Suprapubic skin (tissue), 4 donors: ENCODE results near the gene SIRT5. TPM values are rescaled to one million over a fixed set of nuclear protein-coding genes. Genes with fewer than 3 reads are reported as not detected.

Experiments
- DNase-seq, 2 donors: peaks; one replicate each; pipeline ENCODE4 v3.0.0-alpha.2; 2019; ENCODE audit warnings: low spot score in 2 of 2
- H3K27ac ChIP-seq: fragments of 200-600 bp; sonication (generic); one replicate; pipeline ENCODE4 v1.5.1; 2019
- H3K27me3 ChIP-seq: fragments of 200-600 bp; sonication (generic); one replicate; pipeline ENCODE4 v1.5.1; 2019
- H3K36me3 ChIP-seq: fragments of 200-600 bp; sonication (generic); one replicate; pipeline ENCODE4 v1.5.1; 2019
- H3K4me1 ChIP-seq: fragments of 200-600 bp; sonication (generic); one replicate; pipeline ENCODE4 v1.5.1; 2019
- H3K4me3 ChIP-seq: fragments of 200-600 bp; sonication (generic); one replicate; pipeline ENCODE4 v1.5.1; 2019; ENCODE audit warnings: mild to moderate bottlenecking
- H3K9me3 ChIP-seq: fragments of 200-600 bp; sonication (generic); one replicate; pipeline ENCODE4 v1.5.1; 2019
- EP300 ChIP-seq: sonication (generic); formaldehyde crosslinking; IDR thresholded peaks from one replicate; pipeline ENCODE4 v1.6.1; 2017; ENCODE audit warnings: antibody characterized with exemption
- POLR2A ChIP-seq, 2 donors: fragments of 450-650 bp; IDR thresholded peaks; one replicate each; pipeline ENCODE4 v1.6.1; 2017; ENCODE audit warnings: antibody characterized with exemption in 2 of 2, mild to moderate bottlenecking in 2 of 2, moderate library complexity in 2 of 2
- POLR2AphosphoS5 ChIP-seq, 3 donors: sonication (generic); formaldehyde crosslinking; IDR thresholded peaks; one replicate each; pipeline ENCODE4 v1.6.1; 2017; ENCODE audit warnings: antibody characterized with exemption in 3 of 3
- WGBS: methylation state at CpG from one replicate; pipeline ENCODE4 v1.1.5; 2018; 5-methylcytosine and 5-hydroxymethylcytosine counted together
- total RNA-seq, 4 donors: library from RNA; depleted of rRNA; stranded (reverse); fragments of >200 nt; gene quantifications; one replicate each; pipeline ENCODE4 v1.1.0, GENCODE V29; 2016
- TF ChIP-seq, protein P1 (sequence below), 2 donors: fragments of 200-600 bp in 1 of 2; fragments of 450-650 bp in 1 of 2; sonication (generic) in 1 of 2; IDR thresholded peaks; one replicate each; pipeline ENCODE4 v1.5.1; 2016 to 2019; ENCODE audit warnings: antibody characterized with exemption in 2 of 2, mild to moderate bottlenecking in 1 of 2, moderate library complexity in 1 of 2

SIRT5 gene
- total RNA-seq, 4 donors from 2014 or later: 5.7 to 17.8 (median 8.7) TPM

DNA sequence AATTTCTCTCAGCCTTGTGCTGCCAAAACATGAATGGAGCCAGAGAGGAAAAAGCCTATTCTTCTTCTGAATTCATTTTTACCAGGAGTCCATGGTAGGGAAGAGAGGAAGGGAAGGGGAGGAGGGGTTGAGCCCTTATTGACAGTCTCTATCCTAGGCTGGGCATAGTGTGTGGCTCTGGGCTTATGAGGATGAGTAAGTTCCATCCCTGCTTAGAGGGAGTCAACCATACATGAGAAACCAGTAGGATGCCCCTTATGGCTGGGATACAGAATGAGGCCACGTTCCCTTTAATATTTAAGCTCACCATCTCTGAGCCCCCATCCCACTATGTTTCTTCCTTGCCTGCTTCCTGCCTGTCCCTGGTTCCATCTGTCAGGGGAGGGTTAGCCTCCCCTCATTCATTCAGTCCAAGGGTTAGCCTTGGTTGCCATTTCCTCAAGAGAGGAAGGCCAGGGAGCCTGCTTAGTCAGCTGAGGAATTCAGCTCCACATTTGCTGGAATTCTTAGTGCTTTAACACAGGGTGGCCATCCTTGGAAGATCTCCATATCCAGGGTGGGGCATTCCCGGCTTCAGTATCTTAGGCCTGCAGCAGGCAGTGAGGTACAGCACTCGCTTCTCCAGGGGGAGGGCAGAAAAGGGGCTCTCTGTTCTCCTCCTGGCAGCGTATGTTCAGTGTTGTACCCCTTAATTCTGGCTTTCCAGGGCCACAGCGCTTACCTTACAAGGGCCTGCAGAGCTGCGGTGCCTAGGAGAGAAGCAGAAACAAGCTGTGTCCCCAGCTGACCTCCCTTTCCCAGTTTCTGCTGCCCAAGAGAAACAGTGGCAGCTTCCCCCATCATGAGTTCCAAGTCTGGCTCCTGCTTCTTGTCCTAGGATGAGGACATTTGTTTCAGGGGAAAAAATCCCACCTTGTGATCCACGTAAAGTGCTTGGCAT, 12.5 kb downstream of the SIRT5 start:
- WGBS: 91% methylated on average over 5 of the region's 7 CpGs

DNA sequence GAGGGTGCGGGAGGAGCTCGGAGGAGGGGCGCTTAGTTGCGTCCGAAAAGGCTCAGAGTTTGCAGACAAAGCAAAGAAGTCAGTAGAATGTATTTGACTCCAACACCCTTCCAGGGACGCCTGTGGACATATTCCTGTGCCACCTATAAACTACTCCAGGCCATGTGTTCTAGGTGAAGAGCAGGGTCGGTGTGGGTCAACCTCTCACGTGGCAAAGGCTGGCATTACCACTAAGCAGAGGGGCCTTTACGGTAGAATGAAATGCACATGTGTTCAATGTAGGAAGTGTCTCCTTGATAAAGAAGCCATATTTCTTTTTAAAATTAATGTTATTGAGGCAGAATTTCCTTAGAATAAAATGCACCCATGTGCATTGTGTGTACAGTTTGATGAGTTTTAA, 15.4 kb downstream of the SIRT5 start:
- WGBS: 90% methylated on average over 9 of the region's 9 CpGs
- Histone ChIP-seq H3K27me3 (no peaks in the 10 kb centered on the region), H3K36me3 (peaks cover 53% of the 10 kb centered on the region), H3K4me1 (no peaks in the 10 kb centered on the region), H3K27ac (no peak overlapping the region), H3K9me3 (no peaks in the 10 kb centered on the region), H3K4me3 (no peak overlapping the region)
- no peak for DNase-seq
- no peak for TF ChIP-seq POLR2AphosphoS5 (IDR thresholded peaks at IDR 0.05)
- TF ChIP-seq EP300: no peak
- TF ChIP-seq POLR2A (IDR thresholded peaks at IDR 0.05): no peak
- TF ChIP-seq, protein P1, sequence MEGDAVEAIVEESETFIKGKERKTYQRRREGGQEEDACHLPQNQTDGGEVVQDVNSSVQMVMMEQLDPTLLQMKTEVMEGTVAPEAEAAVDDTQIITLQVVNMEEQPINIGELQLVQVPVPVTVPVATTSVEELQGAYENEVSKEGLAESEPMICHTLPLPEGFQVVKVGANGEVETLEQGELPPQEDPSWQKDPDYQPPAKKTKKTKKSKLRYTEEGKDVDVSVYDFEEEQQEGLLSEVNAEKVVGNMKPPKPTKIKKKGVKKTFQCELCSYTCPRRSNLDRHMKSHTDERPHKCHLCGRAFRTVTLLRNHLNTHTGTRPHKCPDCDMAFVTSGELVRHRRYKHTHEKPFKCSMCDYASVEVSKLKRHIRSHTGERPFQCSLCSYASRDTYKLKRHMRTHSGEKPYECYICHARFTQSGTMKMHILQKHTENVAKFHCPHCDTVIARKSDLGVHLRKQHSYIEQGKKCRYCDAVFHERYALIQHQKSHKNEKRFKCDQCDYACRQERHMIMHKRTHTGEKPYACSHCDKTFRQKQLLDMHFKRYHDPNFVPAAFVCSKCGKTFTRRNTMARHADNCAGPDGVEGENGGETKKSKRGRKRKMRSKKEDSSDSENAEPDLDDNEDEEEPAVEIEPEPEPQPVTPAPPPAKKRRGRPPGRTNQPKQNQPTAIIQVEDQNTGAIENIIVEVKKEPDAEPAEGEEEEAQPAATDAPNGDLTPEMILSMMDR (IDR thresholded peaks at IDR 0.05): no peak

More for the DNA sequence above, 12.5 kb downstream of the SIRT5 start:
- Histone ChIP-seq H3K36me3 (peaks cover 48% of the 10 kb centered on the region), H3K27me3 (no peaks in the 10 kb centered on the region), H3K4me1 (no peaks in the 10 kb centered on the region), H3K27ac (no peak overlapping the region), H3K9me3 (no peaks in the 10 kb centered on the region), H3K4me3 (no peak overlapping the region)
- DNase-seq: no peak
- TF ChIP-seq, protein P1 (IDR thresholded peaks at IDR 0.05): no peak
- no peak for TF ChIP-seq POLR2AphosphoS5 (IDR thresholded peaks at IDR 0.05)

DNA sequence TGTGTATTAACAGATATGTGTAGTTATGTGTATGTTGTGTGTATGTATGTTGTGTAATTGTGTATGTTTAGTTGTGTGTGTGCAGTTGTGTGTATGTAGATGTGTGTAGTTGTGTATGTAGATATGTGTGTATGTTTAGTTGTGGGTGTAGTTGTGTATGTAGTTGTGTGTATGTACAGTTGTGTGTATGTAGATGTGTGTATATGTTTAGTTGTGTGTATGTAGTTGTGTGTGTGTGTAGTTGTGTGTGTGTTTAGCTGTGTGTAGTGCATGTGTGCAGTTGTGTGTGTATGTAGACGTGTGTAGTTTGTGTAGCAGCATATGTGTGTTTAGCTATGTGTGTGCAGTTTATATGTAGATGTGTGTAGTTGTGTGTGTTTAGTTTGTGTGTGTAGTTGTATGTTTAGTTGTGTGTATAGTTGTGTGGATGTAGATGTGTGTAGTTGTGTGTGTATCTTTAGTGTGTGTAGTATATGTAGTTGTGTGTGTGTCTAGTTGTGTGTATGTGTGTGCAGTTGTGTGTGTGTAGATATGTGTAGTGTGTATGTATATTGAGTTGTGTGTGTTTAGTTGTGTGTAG, 16.3 kb downstream of the SIRT5 start:
- no peak for DNase-seq
- no peaks in the 10 kb centered on the region for H3K27me3 ChIP-seq
- H3K27ac ChIP-seq: no peak overlapping the region
- H3K9me3 ChIP-seq: no peaks in the 10 kb centered on the region
- 91% methylated on average over 1 of the region's 1 CpG for WGBS
- H3K36me3 ChIP-seq: peaks cover 55% of the 10 kb centered on the region
- H3K4me1 ChIP-seq: no peaks in the 10 kb centered on the region
- TF ChIP-seq, protein P1 (IDR thresholded peaks at IDR 0.05): no peak
- TF ChIP-seq POLR2A (IDR thresholded peaks at IDR 0.05) (no peak), POLR2AphosphoS5 (IDR thresholded peaks at IDR 0.05) (no peak)
- no peak overlapping the region for H3K4me3 ChIP-seq

DNA sequence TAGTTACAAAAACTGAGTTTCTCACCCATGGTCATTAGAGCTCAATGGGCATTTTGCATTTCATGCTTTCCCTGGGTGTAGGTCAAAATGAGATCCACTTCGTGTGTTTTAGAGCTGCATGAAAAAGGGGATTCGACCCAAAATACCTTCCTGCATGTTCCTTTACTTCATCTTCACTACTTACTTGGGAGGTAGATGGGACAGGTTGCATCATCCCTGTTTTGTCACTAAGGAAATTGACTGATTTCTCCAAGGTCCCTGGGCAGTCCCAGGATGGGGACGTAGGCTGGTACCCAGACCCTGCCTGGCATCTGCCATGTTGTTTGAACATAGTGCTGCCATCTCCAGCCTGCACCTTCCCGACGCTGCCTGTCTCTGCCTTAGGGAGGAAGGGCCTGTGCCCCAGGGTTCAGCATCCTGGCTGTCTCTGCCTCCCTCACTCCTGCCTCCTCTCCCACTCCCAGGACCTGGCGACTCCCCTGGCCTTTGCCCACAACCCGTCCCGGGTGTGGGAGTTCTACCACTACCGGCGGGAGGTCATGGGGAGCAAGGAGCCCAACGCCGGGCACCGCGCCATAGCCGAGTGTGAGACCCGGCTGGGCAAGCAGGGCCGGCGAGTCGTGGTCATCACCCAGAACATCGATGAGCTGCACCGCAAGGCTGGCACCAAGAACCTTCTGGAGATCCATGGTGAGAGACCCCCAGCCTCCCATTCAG, 17.0 kb downstream of the SIRT5 start:
- TF ChIP-seq, protein P1 (IDR thresholded peaks at IDR 0.05): no peak
- TF ChIP-seq POLR2AphosphoS5 (IDR thresholded peaks at IDR 0.05) (no peak), EP300 (no peak), POLR2A (IDR thresholded peaks at IDR 0.05) (no peak)
- Histone ChIP-seq H3K36me3 (peaks cover 56% of the 10 kb centered on the region), H3K9me3 (no peaks in the 10 kb centered on the region), H3K27me3 (no peaks in the 10 kb centered on the region), H3K4me3 (no peak overlapping the region), H3K4me1 (no peaks in the 10 kb centered on the region), H3K27ac (no peak overlapping the region)
- DNase-seq: no peak
- WGBS: 95% methylated on average over 21 of the region's 21 CpGs

DNA sequence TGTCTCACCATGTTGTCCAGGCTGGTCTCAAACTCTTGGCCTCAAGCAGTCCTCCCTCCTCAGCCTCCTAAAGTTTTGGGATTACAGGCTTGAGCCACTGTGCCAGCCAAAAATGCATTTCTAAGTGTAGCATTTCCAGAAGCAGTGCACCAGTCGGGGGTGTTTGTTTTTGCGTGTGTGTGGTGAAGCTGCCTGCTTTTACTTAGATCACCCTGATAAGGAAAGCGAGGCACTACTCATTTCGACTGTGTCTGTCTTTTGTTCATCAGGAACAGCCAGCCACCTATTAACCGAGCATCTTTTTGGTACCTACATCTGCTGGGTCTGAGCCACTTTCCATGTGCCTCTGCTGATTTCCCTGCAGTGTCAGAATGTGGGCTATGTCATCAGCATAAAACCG, 18.7 kb downstream of the SIRT5 start:
- no peak overlapping the region for H3K4me3 ChIP-seq
- peaks cover 59% of the 10 kb centered on the region for H3K36me3 ChIP-seq
- H3K27me3 ChIP-seq: no peaks in the 10 kb centered on the region
- no peaks in the 10 kb centered on the region for H3K4me1 ChIP-seq
- H3K9me3 ChIP-seq: no peaks in the 10 kb centered on the region
- H3K27ac ChIP-seq: no peak overlapping the region
- TF ChIP-seq, protein P1 (IDR thresholded peaks at IDR 0.05): no peak
- no peak for TF ChIP-seq POLR2AphosphoS5 (IDR thresholded peaks at IDR 0.05)
- no peak for TF ChIP-seq POLR2A (IDR thresholded peaks at IDR 0.05)
- TF ChIP-seq EP300: no peak
- DNase-seq: no peak
- 78% methylated on average over 6 of the region's 6 CpGs for WGBS
